H9 (cell line): ENCODE results near the gene CAMKV. TPM values are rescaled to one million over a fixed set of nuclear protein-coding genes. Genes with fewer than 3 reads are reported as not detected.

Source experiments
- DNase-seq: peaks from one replicate; pipeline ENCODE4 v3.0.0-alpha.2; 2017
- H2AFZ ChIP-seq: one replicate; pipeline ENCODE4 v1.6.1; 2013; ENCODE audit warnings: mild to moderate bottlenecking, low read length, control low read depth, moderate library complexity
- H2AK5ac ChIP-seq: 2 replicates; pipeline ENCODE4 v1.6.1; 2013; ENCODE audit warnings: low read length, control low read depth, mixed read lengths; ENCODE audit not compliant: insufficient read length
- H2BK120ac ChIP-seq: one replicate; pipeline ENCODE4 v1.6.1; 2013; ENCODE audit warnings: low read depth, mild to moderate bottlenecking, low read length, control low read depth, inconsistent platforms; ENCODE audit not compliant: poor library complexity, severe bottlenecking
- H2BK12ac ChIP-seq: 2 replicates; pipeline ENCODE4 v1.6.1; 2013; ENCODE audit warnings: low read length, control low read depth, mixed read lengths, low read depth; ENCODE audit not compliant: insufficient read length
- H2BK15ac ChIP-seq: 2 replicates; pipeline ENCODE4 v1.6.1; 2013; ENCODE audit warnings: low read depth, low read length, control low read depth
- H2BK20ac ChIP-seq: one replicate; pipeline ENCODE4 v1.6.1; 2013; ENCODE audit warnings: low read depth, mild to moderate bottlenecking, low read length, control low read depth, inconsistent platforms; ENCODE audit not compliant: poor library complexity, severe bottlenecking
- H2BK5ac ChIP-seq: 2 replicates; pipeline ENCODE4 v1.6.1; 2013; ENCODE audit warnings: low read length, control low read depth, mixed read lengths; ENCODE audit not compliant: insufficient read length
- H3K14ac ChIP-seq: 2 replicates; pipeline ENCODE4 v1.6.1; 2013; ENCODE audit warnings: low read length, control low read depth; ENCODE audit not compliant: insufficient read depth
- H3K18ac ChIP-seq: 2 replicates; pipeline ENCODE4 v1.6.1; 2013; ENCODE audit warnings: low read depth, mild to moderate bottlenecking, mixed read lengths, low read length, control low read depth; ENCODE audit not compliant: insufficient read length
- H3K23ac ChIP-seq: 2 replicates; pipeline ENCODE4 v1.6.1; 2013; ENCODE audit warnings: low read length, control low read depth, mixed read lengths, low read depth; ENCODE audit not compliant: insufficient read length
- H3K23me2 ChIP-seq: 2 replicates; pipeline ENCODE4 v1.6.1; 2013; ENCODE audit warnings: low read depth, mild to moderate bottlenecking, mixed read lengths, low read length, control low read depth; ENCODE audit not compliant: insufficient read length, poor library complexity, severe bottlenecking
- H3K27ac ChIP-seq: 2 replicates; pipeline ENCODE4 v1.5.1; 2013; ENCODE audit warnings: low read length, control low read depth, mixed read lengths, low read depth; ENCODE audit not compliant: insufficient read length
- H3K27me3 ChIP-seq: 2 replicates; pipeline ENCODE4 v1.6.1; 2013; ENCODE audit warnings: low read length, control low read depth, inconsistent platforms; ENCODE audit not compliant: insufficient read depth
- H3K4ac ChIP-seq: 2 replicates; pipeline ENCODE4 v1.6.1; 2013; ENCODE audit warnings: low read depth, mild to moderate bottlenecking, control low read depth, inconsistent platforms, low read length, moderate library complexity
- H3K4me1 ChIP-seq: 2 replicates; pipeline ENCODE4 v1.6.1; 2013; ENCODE audit warnings: low read length, control low read depth, inconsistent platforms; ENCODE audit not compliant: insufficient read depth
- H3K4me2 ChIP-seq: 2 replicates; pipeline ENCODE4 v1.6.1; 2013; ENCODE audit warnings: low read length, control low read depth, mixed read lengths; ENCODE audit not compliant: insufficient read length, insufficient read depth
- H3K56ac ChIP-seq: 2 replicates; pipeline ENCODE4 v1.6.1; 2013; ENCODE audit warnings: low read depth, mild to moderate bottlenecking, mixed read lengths, low read length, control low read depth; ENCODE audit not compliant: insufficient read length
- H3K79me1 ChIP-seq: 2 replicates; pipeline ENCODE4 v1.6.1; 2013; ENCODE audit warnings: low read depth, mild to moderate bottlenecking, moderate library complexity, low read length, control low read depth, inconsistent platforms; ENCODE audit not compliant: insufficient read depth, poor library complexity, severe bottlenecking
- H3K79me2 ChIP-seq: 2 replicates; pipeline ENCODE4 v1.6.1; 2013; ENCODE audit warnings: low read length, control low read depth, inconsistent platforms; ENCODE audit not compliant: insufficient read depth
- H3K9ac ChIP-seq: 2 replicates; pipeline ENCODE4 v1.6.1; 2013; ENCODE audit warnings: low read length, control low read depth, mixed read lengths; ENCODE audit not compliant: insufficient read length; ENCODE audit errors: extremely low read depth
- H3K9me3 ChIP-seq: one replicate; pipeline ENCODE4 v1.6.1; 2013; ENCODE audit warnings: low read depth, low read length, inconsistent platforms; ENCODE audit not compliant: control insufficient read depth
- H3T11ph ChIP-seq: one replicate; pipeline ENCODE4 v1.6.1; 2013; ENCODE audit warnings: mild to moderate bottlenecking, low read length, control low read depth, inconsistent platforms
- H4K20me1 ChIP-seq: one replicate; pipeline ENCODE4 v1.6.1; 2013; ENCODE audit not compliant: control insufficient read depth, insufficient read length, insufficient read depth
- H4K5ac ChIP-seq: 2 replicates; pipeline ENCODE4 v1.6.1; 2013; ENCODE audit warnings: low read depth, mild to moderate bottlenecking, mixed read lengths, low read length, control low read depth; ENCODE audit not compliant: insufficient read length
- H4K8ac ChIP-seq: replicated peaks from 2 replicates; pipeline ENCODE4 v1.6.1; 2013; ENCODE audit warnings: low read length, control low read depth, mixed read lengths, low read depth; ENCODE audit not compliant: insufficient read length
- H4K91ac ChIP-seq: 2 replicates; pipeline ENCODE4 v1.6.1; 2013; ENCODE audit warnings: low read depth, mild to moderate bottlenecking, moderate library complexity, mixed read lengths, low read length, control low read depth; ENCODE audit not compliant: insufficient read length
- H3K27ac Mint-ChIP-seq, 3 experiments: 2 replicates in 2 of 3; 3 replicates in 1 of 3; pipeline ENCODE4 v1.8.0; 2020 to 2021; ENCODE audit warnings: mixed read lengths in 3 of 3, mild to moderate bottlenecking in 1 of 3, moderate library complexity in 1 of 3
- H3K27me3 Mint-ChIP-seq: 2 replicates; pipeline ENCODE4 v1.8.0; 2021; ENCODE audit warnings: low read depth, mild to moderate bottlenecking, moderate library complexity, mixed read lengths
- H3K36me3 Mint-ChIP-seq, 3 experiments: 2 replicates in 2 of 3; 3 replicates in 1 of 3; pipeline ENCODE4 v1.8.0; 2020 to 2021; ENCODE audit warnings: low read depth in 3 of 3, mixed read lengths in 3 of 3; ENCODE audit not compliant: insufficient read depth in 1 of 3
- H3K4me1 Mint-ChIP-seq, 2 experiments: 2 replicates each; pipeline ENCODE4 v1.8.0; 2020; ENCODE audit warnings: mixed read lengths in 2 of 2
- H3K4me3 Mint-ChIP-seq, 2 experiments: 2 replicates in 1 of 2; 3 replicates in 1 of 2; pipeline ENCODE4 v1.8.0; 2020 to 2021; ENCODE audit warnings: mild to moderate bottlenecking in 2 of 2, mixed read lengths in 2 of 2, moderate library complexity in 1 of 2
- H3K9me3 Mint-ChIP-seq, 2 experiments: 2 replicates in 1 of 2; 3 replicates in 1 of 2; pipeline ENCODE4 v1.8.0; 2020; ENCODE audit warnings: mild to moderate bottlenecking in 2 of 2, mixed read lengths in 2 of 2, moderate library complexity in 1 of 2
- WGBS: extraction: QIAGEN DNeasy Blood & Tissue Kit; methylation state at CpG from one replicate; pipeline ENCODE4 v1.1.7; 2013; ENCODE audit warnings: missing lambda C conversion rate, low lambda C conversion rate, mixed read lengths; ENCODE audit not compliant: insufficient read length; ENCODE audit errors: extremely low coverage; 5-methylcytosine and 5-hydroxymethylcytosine counted together
- total RNA-seq: library from RNA; stranded (reverse); gene quantifications from 2 replicates; pipeline ENCODE4 v1.2.1, GENCODE V29; 2021
- TF ChIP-seq, protein P1 (sequence below): fragments of 200-600 bp; sonication (generic); conservative IDR thresholded peaks from 3 replicates; pipeline ENCODE4 v1.8.0; 2021; ENCODE audit warnings: antibody characterized with exemption, mild to moderate bottlenecking

Gene CAMKV
- total RNA-seq, 1 experiment from 2014 or later = 54.2 TPM

DNA sequence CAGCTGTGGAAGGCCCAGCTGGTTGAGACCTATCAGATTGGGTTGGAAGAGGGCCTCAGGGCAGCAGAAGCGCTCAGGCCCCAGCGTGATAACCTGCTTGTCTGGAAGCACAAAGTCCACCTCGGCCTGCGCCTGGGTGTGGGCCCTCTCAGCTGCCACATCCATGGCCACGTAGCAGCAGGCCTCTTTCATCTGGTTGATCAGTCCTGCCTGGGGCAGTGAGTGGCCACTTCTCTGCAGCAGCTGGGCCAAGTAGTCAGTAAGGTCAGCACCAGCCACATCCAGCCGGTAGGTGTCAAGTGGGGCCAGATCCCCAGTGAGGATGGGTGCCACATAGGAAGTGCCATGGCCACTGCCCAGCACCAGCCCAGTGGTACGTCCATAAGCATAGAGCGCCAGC, 3.9 kb upstream of the CAMKV start:
- Histone ChIP-seq H3K18ac (no peak overlapping the region), H4K20me1 (no peaks in the 10 kb centered on the region), H3K9ac (no peak overlapping the region), H3K4ac (no peak overlapping the region), H4K91ac (no peak overlapping the region), H3K79me1 (no peaks in the 10 kb centered on the region), H2BK15ac (no peak overlapping the region), H2BK5ac (no peak overlapping the region), H3K56ac (no peak overlapping the region), H3K23ac (no peak overlapping the region), H2AFZ (no peak overlapping the region), H3K23me2 (peaks cover 6% of the 10 kb centered on the region), H2AK5ac (no peak overlapping the region), H3K14ac (no peak overlapping the region), H3K27me3 (no peaks in the 10 kb centered on the region), H2BK120ac (no peak overlapping the region), H3T11ph (no peak overlapping the region), H2BK20ac (no peak overlapping the region), H3K4me1 (no peaks in the 10 kb centered on the region), H3K9me3 (no peaks in the 10 kb centered on the region), H3K79me2 (no peaks in the 10 kb centered on the region), H2BK12ac (no peak overlapping the region), H3K27ac (no peak overlapping the region), H3K4me2 (no peak overlapping the region), H4K5ac (no peak overlapping the region), H4K8ac (no peak overlapping the region)
- Mint-ChIP-seq H3K27me3 (peaks cover 31% of the 10 kb centered on the region), H3K27ac (no peak overlapping the region), H3K4me1 (peaks cover 7 to 13% of the 10 kb centered on the region in 2 experiments), H3K4me3 (no peak overlapping the region), H3K36me3 (no peaks in the 10 kb centered on the region), H3K9me3 (no peaks in the 10 kb centered on the region)
- TF ChIP-seq, protein P1, sequence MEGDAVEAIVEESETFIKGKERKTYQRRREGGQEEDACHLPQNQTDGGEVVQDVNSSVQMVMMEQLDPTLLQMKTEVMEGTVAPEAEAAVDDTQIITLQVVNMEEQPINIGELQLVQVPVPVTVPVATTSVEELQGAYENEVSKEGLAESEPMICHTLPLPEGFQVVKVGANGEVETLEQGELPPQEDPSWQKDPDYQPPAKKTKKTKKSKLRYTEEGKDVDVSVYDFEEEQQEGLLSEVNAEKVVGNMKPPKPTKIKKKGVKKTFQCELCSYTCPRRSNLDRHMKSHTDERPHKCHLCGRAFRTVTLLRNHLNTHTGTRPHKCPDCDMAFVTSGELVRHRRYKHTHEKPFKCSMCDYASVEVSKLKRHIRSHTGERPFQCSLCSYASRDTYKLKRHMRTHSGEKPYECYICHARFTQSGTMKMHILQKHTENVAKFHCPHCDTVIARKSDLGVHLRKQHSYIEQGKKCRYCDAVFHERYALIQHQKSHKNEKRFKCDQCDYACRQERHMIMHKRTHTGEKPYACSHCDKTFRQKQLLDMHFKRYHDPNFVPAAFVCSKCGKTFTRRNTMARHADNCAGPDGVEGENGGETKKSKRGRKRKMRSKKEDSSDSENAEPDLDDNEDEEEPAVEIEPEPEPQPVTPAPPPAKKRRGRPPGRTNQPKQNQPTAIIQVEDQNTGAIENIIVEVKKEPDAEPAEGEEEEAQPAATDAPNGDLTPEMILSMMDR = no peak
- DNase-seq = no peak
- WGBS = no CpG with 5 or more reads among the region's 8 CpGs
